GM12878 (cell line): ENCODE data around the gene HIVEP2.

Experiments used
- CTCF ChIP-seq, 3 experiments: IDR thresholded peaks in 2 of 3; conservative IDR thresholded peaks in 1 of 3; 2 replicates each; pipeline ENCODE4 v1.5.1; 2011; ENCODE audit warnings: low read depth in 3 of 3, low read length in 3 of 3, mild to moderate bottlenecking in 3 of 3, control low read depth in 2 of 3, moderate library complexity in 2 of 3, inconsistent platforms in 1 of 3, mixed read lengths in 1 of 3; ENCODE audit not compliant: control insufficient read depth in 2 of 3, insufficient read depth in 1 of 3; ENCODE audit errors: extremely low read depth in 1 of 3
- MXI1 ChIP-seq: fragments of 150-350 bp; IDR thresholded peaks from 2 replicates; pipeline ENCODE4 v1.6.1; 2011; ENCODE audit warnings: low read depth, mild to moderate bottlenecking, inconsistent platforms, low read length, improper control_type of control experiment
- SP1 ChIP-seq: IDR thresholded peaks from one replicate; pipeline ENCODE4 v1.6.1; 2011; ENCODE audit warnings: low read depth, low read length

- TF ChIP-seq MXI1 (no peak), SP1 (no peak), CTCF (IDR thresholded peaks at IDR 0.05 in 2 of 3, conservative IDR thresholded peaks at IDR 0.05 in 1 of 3; ENCODE audit: control insufficient read depth in 2 of 3, extremely low read depth in 1 of 3, insufficient read depth in 1 of 3, low read depth in 3 of 3, low read length in 3 of 3) (no peak)
Measured at GRCh38 chr6:142773859-142774648, 170.9 kb downstream of the HIVEP2 start.
